ENCODE data around the gene PTPRD. TPM values are rescaled to one million over a fixed set of nuclear protein-coding genes. Genes with fewer than 3 reads are reported as not detected.

Gene PTPRD
- total and polyA plus RNA-seq, 9 of the 15 experiments (the other 6 are each of a cell fraction or from before 2014, with no cell fraction given), result 0.11 TPM; not detected in 8

DNA sequence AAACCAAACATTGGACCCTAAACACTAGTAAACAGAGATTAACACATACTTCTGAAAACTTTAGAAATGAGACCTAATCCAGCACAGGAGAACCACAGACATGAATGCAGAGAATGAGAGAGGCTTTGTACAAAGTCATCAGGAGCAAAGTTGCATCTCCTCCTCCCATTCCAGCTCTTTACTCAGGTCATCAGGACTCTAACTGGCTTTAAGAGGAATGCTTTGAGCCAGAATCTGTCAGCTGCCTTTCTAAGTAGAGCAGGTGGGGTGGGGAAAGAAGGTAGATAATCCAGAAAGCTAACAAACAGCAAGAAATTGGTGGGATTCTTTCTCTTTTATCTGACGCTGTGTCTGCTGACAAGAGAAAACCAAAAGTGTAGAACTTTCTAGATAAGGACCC is 2230.5 kb downstream of the PTPRD start (continued):
- TF ChIP-seq PBX2 (CRISPR knock-in tag; IDR thresholded peaks at IDR 0.05; ENCODE audit: low read depth) (no peak), PBX2 (tag; conservative IDR thresholded peaks at IDR 0.05; ENCODE audit: low read depth) (no peak), FOXK2 (conservative IDR thresholded peaks at IDR 0.05 in 1 of 2, IDR thresholded peaks at IDR 0.05 in 1 of 2; ENCODE audit: low read depth in 2 of 2) (no peak), CEBPG (CRISPR knock-in tag; IDR thresholded peaks at IDR 0.05) (no peak), CEBPG (tag; conservative IDR thresholded peaks at IDR 0.05 in 1 of 2, IDR thresholded peaks at IDR 0.05 in 1 of 2) (no peak), ZBTB1 (CRISPR knock-in tag; IDR thresholded peaks at IDR 0.05; ENCODE audit: borderline replicate concordance, low read depth) (no peak), BRCA1 (IDR thresholded peaks at IDR 0.05) (no peak), BRCA1 (CRISPR knock-in tag; IDR thresholded peaks at IDR 0.05) (no peak), ESRRB (CRISPR knock-in tag; IDR thresholded peaks at IDR 0.05; ENCODE audit: borderline replicate concordance) (no peak), TCF7 (IDR thresholded peaks at IDR 0.05; ENCODE audit: borderline replicate concordance) (no peak)

GRCh38 chr9:8381601-8382000 is 2231.2 kb downstream of the PTPRD start:
- Histone ChIP-seq H3K9me1 (ENCODE audit: control insufficient read depth, insufficient read depth, low read length) (no peaks in the 10 kb centered on the region), H3K9ac (ENCODE audit: insufficient read depth in 1 of 2, low read depth in 2 of 2, low read length in 2 of 2) (no peak overlapping the region), H3K27ac (ENCODE audit: extremely low read depth, low read depth, low read length) (no peak overlapping the region), H3K79me2 (ENCODE audit: control insufficient read depth, insufficient read depth, low read length) (no peaks in the 10 kb centered on the region), H3K27me3 (ENCODE audit: control insufficient read depth in 2 of 2, insufficient read depth in 2 of 2, low read length in 2 of 2) (no peaks in the 10 kb centered on the region), H3K9me3 (replicated peaks; ENCODE audit: control insufficient read depth, insufficient read depth, low read depth, low read length) (no peaks in the 10 kb centered on the region), H3K4me3 (no peak overlapping the region), H3K4me2 (ENCODE audit: insufficient read depth, low read length) (no peak overlapping the region), H2AFZ (ENCODE audit: low read depth, low read length) (no peak overlapping the region), H4K20me1 (replicated peaks; ENCODE audit: control insufficient read depth, insufficient read depth, low read length) (no peaks in the 10 kb centered on the region), H3K36me3 (ENCODE audit: control insufficient read depth, insufficient read depth, low read length) (no peaks in the 10 kb centered on the region), H3K4me1 (replicated peaks in 1 of 2; ENCODE audit: control insufficient read depth in 2 of 2, insufficient read depth in 2 of 2, low read length in 2 of 2) (no peaks in the 10 kb centered on the region)
- POLR2A ChIA-PET, result no interaction called here
- intact Hi-C loops (cut with micrococcal nuclease), result no loop called here
- TF ChIP-seq MLLT1 (IDR thresholded peaks at IDR 0.05) (no peak), PYGO2 (tag; IDR thresholded peaks at IDR 0.05) (no peak)
- TF ChIP-seq, protein P1, sequence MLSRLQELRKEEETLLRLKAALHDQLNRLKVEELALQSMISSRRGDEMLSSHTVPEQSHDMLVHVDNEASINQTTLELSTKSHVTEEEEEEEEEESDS (CRISPR knock-in tag; IDR thresholded peaks at IDR 0.05), result no peak
- in situ Hi-C loops (cut with MboI), result no loop called here
- CTCF ChIA-PET (ENCODE audit: low intra/inter-chr PET ratio), result no interaction called here
- FAIRE-seq, result no peak
- ATAC-seq, result no peak
- BruUV-seq (replicated peaks), result no TSS peak
- WGBS (ENCODE audit: insufficient coverage, low coverage, missing lambda C conversion rate), result 3% methylated on average over 3 of the region's 3 CpGs
- DNase-seq (ENCODE audit: extremely low read depth in 1 of 4, low spot score in 3 of 4), result no peak
